ENCODE measurements around the gene TMEM106A.

DNA sequence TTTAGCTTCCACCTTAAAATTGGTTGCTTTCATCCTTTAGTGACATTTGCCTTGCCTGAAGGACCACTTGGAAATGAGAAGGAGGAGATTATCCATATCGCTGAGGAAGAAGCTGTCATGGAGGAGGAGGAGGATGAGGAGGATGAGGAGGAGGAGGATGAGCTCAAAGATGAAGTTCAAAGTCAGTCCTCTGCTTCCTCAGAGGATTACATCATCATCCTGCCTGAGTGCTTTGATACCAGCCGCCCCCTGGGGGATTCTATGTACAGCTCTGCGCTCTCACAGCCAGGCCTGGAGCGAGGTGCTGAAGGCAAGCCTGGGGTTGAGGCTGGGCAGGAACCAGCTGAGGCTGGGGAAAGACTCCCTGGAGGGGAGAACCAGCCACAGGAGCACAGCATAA is 11.5 kb upstream of the TMEM106A start:
- TF ChIP-seq, protein P1, sequence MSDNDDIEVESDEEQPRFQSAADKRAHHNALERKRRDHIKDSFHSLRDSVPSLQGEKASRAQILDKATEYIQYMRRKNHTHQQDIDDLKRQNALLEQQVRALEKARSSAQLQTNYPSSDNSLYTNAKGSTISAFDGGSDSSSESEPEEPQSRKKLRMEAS (IDR thresholded peaks at IDR 0.05), result no peak
- TF ChIP-seq, protein P2, sequence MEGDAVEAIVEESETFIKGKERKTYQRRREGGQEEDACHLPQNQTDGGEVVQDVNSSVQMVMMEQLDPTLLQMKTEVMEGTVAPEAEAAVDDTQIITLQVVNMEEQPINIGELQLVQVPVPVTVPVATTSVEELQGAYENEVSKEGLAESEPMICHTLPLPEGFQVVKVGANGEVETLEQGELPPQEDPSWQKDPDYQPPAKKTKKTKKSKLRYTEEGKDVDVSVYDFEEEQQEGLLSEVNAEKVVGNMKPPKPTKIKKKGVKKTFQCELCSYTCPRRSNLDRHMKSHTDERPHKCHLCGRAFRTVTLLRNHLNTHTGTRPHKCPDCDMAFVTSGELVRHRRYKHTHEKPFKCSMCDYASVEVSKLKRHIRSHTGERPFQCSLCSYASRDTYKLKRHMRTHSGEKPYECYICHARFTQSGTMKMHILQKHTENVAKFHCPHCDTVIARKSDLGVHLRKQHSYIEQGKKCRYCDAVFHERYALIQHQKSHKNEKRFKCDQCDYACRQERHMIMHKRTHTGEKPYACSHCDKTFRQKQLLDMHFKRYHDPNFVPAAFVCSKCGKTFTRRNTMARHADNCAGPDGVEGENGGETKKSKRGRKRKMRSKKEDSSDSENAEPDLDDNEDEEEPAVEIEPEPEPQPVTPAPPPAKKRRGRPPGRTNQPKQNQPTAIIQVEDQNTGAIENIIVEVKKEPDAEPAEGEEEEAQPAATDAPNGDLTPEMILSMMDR (IDR thresholded peaks at IDR 0.05), result no peak
- no peak for TF ChIP-seq RAD21 (conservative IDR thresholded peaks at IDR 0.05 in 1 of 2, IDR thresholded peaks at IDR 0.05 in 1 of 2)
- TF ChIP-seq BHLHE40 (IDR thresholded peaks at IDR 0.05; ENCODE audit: low read depth, low read length), result no peak
- no peak for TF ChIP-seq POLR2AphosphoS2 (conservative IDR thresholded peaks at IDR 0.05; ENCODE audit: low read length)
- no peak for TF ChIP-seq NFE2L2 (conservative IDR thresholded peaks at IDR 0.05; ENCODE audit: low read length)
- no peak for TF ChIP-seq TP53 (CRISPR knock-in tag; IDR thresholded peaks at IDR 0.05)
- no peak for TF ChIP-seq MYC (IDR thresholded peaks at IDR 0.05; ENCODE audit: borderline replicate concordance, low read length)
- no peak for TF ChIP-seq POLR2A (IDR thresholded peaks at IDR 0.05; ENCODE audit: low read length)
- TF ChIP-seq CBX2 (IDR thresholded peaks at IDR 0.05; ENCODE audit: borderline replicate concordance, low read depth), result no peak
- no peak for TF ChIP-seq EP300 (IDR thresholded peaks at IDR 0.05)
- no peak for TF ChIP-seq RFX5 (IDR thresholded peaks at IDR 0.05)

All from A549 (cell line).